ENCODE results near the gene KCNMB2. TPM values are rescaled to one million over a fixed set of nuclear protein-coding genes. Genes with fewer than 3 reads are reported as not detected.

The KCNMB2 gene
- total RNA-seq, 1 donor = 1.1 TPM

- DNase-seq (ENCODE audit: insufficient read length, low spot score, missing footprints) = no peak
- Histone ChIP-seq H4K20me1 (ENCODE audit: insufficient read depth, low read length) (no peaks in the 10 kb centered on the region), H3K36me3 (ENCODE audit: insufficient read depth, low read length) (no peaks in the 10 kb centered on the region), H3K27ac (ENCODE audit: low read depth, low read length) (no peak overlapping the region), H3K4me2 (ENCODE audit: insufficient read depth, low read length) (no peak overlapping the region), H3K27me3 (ENCODE audit: insufficient read depth, low read length) (no peaks in the 10 kb centered on the region), H3K4me3 (ENCODE audit: insufficient read depth, low read length) (no peak overlapping the region), H3K9me3 (ENCODE audit: low read depth, low read length) (no peaks in the 10 kb centered on the region), H3K4me1 (ENCODE audit: insufficient read depth, low read length) (no peaks in the 10 kb centered on the region), H2AFZ (ENCODE audit: low read length) (no peak overlapping the region), H3K79me2 (ENCODE audit: insufficient read depth, low read length) (no peaks in the 10 kb centered on the region)
- TF ChIP-seq CTCF (IDR thresholded peaks at IDR 0.05; ENCODE audit: extremely low read depth, low read depth, low read length) = no peak
Measured at GRCh38 chr3:178671791-178672190, 135.6 kb downstream of the KCNMB2 start.

GRCh38 chr3:178672275-178672674 lies 136.0 kb downstream of the KCNMB2 start:
- no peak overlapping the region for H3K27ac ChIP-seq (ENCODE audit: low read depth, low read length)
- no peaks in the 10 kb centered on the region for H3K27me3 ChIP-seq (ENCODE audit: insufficient read depth, low read length)

GRCh38 chr3:178673529-178673928 lies 137.3 kb downstream of the KCNMB2 start:
- no peak overlapping the region for H2AFZ ChIP-seq (ENCODE audit: low read length)
- no peak overlapping the region for H3K4me2 ChIP-seq (ENCODE audit: insufficient read depth, low read length)
- H3K4me3 ChIP-seq (ENCODE audit: insufficient read depth, low read length) = no peak overlapping the region
- no peak overlapping the region for H3K27ac ChIP-seq (ENCODE audit: low read depth, low read length)
- H3K4me1 ChIP-seq (ENCODE audit: insufficient read depth, low read length) = no peaks in the 10 kb centered on the region
- H3K36me3 ChIP-seq (ENCODE audit: insufficient read depth, low read length) = no peaks in the 10 kb centered on the region
- H4K20me1 ChIP-seq (ENCODE audit: insufficient read depth, low read length) = no peaks in the 10 kb centered on the region
- DNase-seq (ENCODE audit: insufficient read length, low spot score, missing footprints) = no peak
- no peaks in the 10 kb centered on the region for H3K9me3 ChIP-seq (ENCODE audit: low read depth, low read length)
- H3K27me3 ChIP-seq (ENCODE audit: insufficient read depth, low read length) = no peaks in the 10 kb centered on the region
- H3K79me2 ChIP-seq (ENCODE audit: insufficient read depth, low read length) = no peaks in the 10 kb centered on the region
- no peak for TF ChIP-seq CTCF (IDR thresholded peaks at IDR 0.05; ENCODE audit: extremely low read depth, low read depth, low read length)

More at GRCh38 chr3:178672275-178672674, 136.0 kb downstream of the KCNMB2 start:
- Histone ChIP-seq H3K4me1 (ENCODE audit: insufficient read depth, low read length) (no peaks in the 10 kb centered on the region), H2AFZ (ENCODE audit: low read length) (no peak overlapping the region), H3K79me2 (ENCODE audit: insufficient read depth, low read length) (no peaks in the 10 kb centered on the region), H3K36me3 (ENCODE audit: insufficient read depth, low read length) (no peaks in the 10 kb centered on the region), H4K20me1 (ENCODE audit: insufficient read depth, low read length) (no peaks in the 10 kb centered on the region), H3K9me3 (ENCODE audit: low read depth, low read length) (no peaks in the 10 kb centered on the region), H3K4me3 (ENCODE audit: insufficient read depth, low read length) (no peak overlapping the region), H3K4me2 (ENCODE audit: insufficient read depth, low read length) (no peak overlapping the region)
- DNase-seq (ENCODE audit: insufficient read length, low spot score, missing footprints) = no peak
- TF ChIP-seq CTCF (IDR thresholded peaks at IDR 0.05; ENCODE audit: extremely low read depth, low read depth, low read length) = no peak

- no peak overlapping the region for H2AFZ ChIP-seq (ENCODE audit: low read length)
- no peaks in the 10 kb centered on the region for H3K4me1 ChIP-seq (ENCODE audit: insufficient read depth, low read length)
- H3K4me3 ChIP-seq (ENCODE audit: insufficient read depth, low read length) = no peak overlapping the region
- no peak for TF ChIP-seq CTCF (IDR thresholded peaks at IDR 0.05; ENCODE audit: extremely low read depth, low read depth, low read length)
- H3K27ac ChIP-seq (ENCODE audit: low read depth, low read length) = no peak overlapping the region
- H3K36me3 ChIP-seq (ENCODE audit: insufficient read depth, low read length) = no peaks in the 10 kb centered on the region
- no peaks in the 10 kb centered on the region for H4K20me1 ChIP-seq (ENCODE audit: insufficient read depth, low read length)
- DNase-seq (ENCODE audit: insufficient read length, low spot score, missing footprints) = no peak
- H3K79me2 ChIP-seq (ENCODE audit: insufficient read depth, low read length) = no peaks in the 10 kb centered on the region
- no peaks in the 10 kb centered on the region for H3K27me3 ChIP-seq (ENCODE audit: insufficient read depth, low read length)
- no peaks in the 10 kb centered on the region for H3K9me3 ChIP-seq (ENCODE audit: low read depth, low read length)
- no peak overlapping the region for H3K4me2 ChIP-seq (ENCODE audit: insufficient read depth, low read length)
Measured at GRCh38 chr3:178676077-178676476, 139.8 kb downstream of the KCNMB2 start.
